Lower leg skin (tissue), 3 donors: ENCODE results near the gene CACNB2.

Source experiments
- CTCF ChIP-seq, 3 donors: fragments of 450-650 bp; IDR thresholded peaks; one replicate each; pipeline ENCODE4 v1.5.1; 2016; ENCODE audit warnings: antibody characterized with exemption in 3 of 3, mild to moderate bottlenecking in 3 of 3, moderate library complexity in 2 of 3
- POLR2A ChIP-seq, 2 donors: fragments of 450-650 bp; IDR thresholded peaks; one replicate each; pipeline ENCODE4 v1.6.1; 2016 to 2017; ENCODE audit warnings: antibody characterized with exemption in 2 of 2, mild to moderate bottlenecking in 1 of 2, moderate library complexity in 1 of 2

GRCh38 chr10:18164093-18164492 is 23.9 kb downstream of the CACNB2 start:
- TF ChIP-seq CTCF (IDR thresholded peaks at IDR 0.05) = no peak
- TF ChIP-seq POLR2A (IDR thresholded peaks at IDR 0.05) = no peak
